HG03196 (cell line): Measurements from ENCODE around the gene IRS1.

ENCODE experiments used
- ATAC-seq: cut with Tn5 transposase; IDR thresholded peaks from one replicate; pipeline ENCODE4 v1.9.1; 2021; ENCODE audit not compliant: unreplicated experiment

IRS1 gene

GRCh38 chr2:226791487-226792081, 8.0 kb downstream of the IRS1 start:
- peak; percentile 99 for ATAC-seq

GRCh38 chr2:226791056-226791486, 8.5 kb downstream of the IRS1 start:
- peak; percentile 55 for ATAC-seq

GRCh38 chr2:226790431-226790830, 9.2 kb downstream of the IRS1 start:
- no peak for ATAC-seq

GRCh38 chr2:226790011-226790410, 9.6 kb downstream of the IRS1 start:
- ATAC-seq, result no peak

GRCh38 chr2:226788881-226789490, 10.6 kb downstream of the IRS1 start:
- ATAC-seq, result no peak

GRCh38 chr2:226788064-226788463, 11.6 kb downstream of the IRS1 start:
- ATAC-seq, result no peak

GRCh38 chr2:226783885-226784284, 15.7 kb downstream of the IRS1 start:
- no peak for ATAC-seq

- no peak for ATAC-seq
Observed at GRCh38 chr2:226782092-226782713, 17.4 kb downstream of the IRS1 start.

- no peak for ATAC-seq
Observed at GRCh38 chr2:226780431-226780830, 19.2 kb downstream of the IRS1 start.

- no peak for ATAC-seq
Observed at GRCh38 chr2:226777611-226778010, 22.0 kb downstream of the IRS1 start.

- ATAC-seq, result no peak
Observed at GRCh38 chr2:226776104-226776503, 23.5 kb downstream of the IRS1 start.

- no peak for ATAC-seq
Observed at GRCh38 chr2:226775032-226775509, 24.5 kb downstream of the IRS1 start.

GRCh38 chr2:226773291-226773690, 26.3 kb downstream of the IRS1 start:
- ATAC-seq, result peak; percentile 24

GRCh38 chr2:226772389-226773179, 27.0 kb downstream of the IRS1 start:
- peak; percentile 99 for ATAC-seq

GRCh38 chr2:226771067-226771466, 28.6 kb downstream of the IRS1 start:
- ATAC-seq, result no peak

- ATAC-seq, result no peak
Observed at GRCh38 chr2:226767056-226767813, 32.4 kb downstream of the IRS1 start.

GRCh38 chr2:226766352-226767055, 33.1 kb downstream of the IRS1 start:
- no peak for ATAC-seq

GRCh38 chr2:226763320-226763719, 36.3 kb downstream of the IRS1 start:
- no peak for ATAC-seq

GRCh38 chr2:226761195-226761583, 38.4 kb downstream of the IRS1 start:
- no peak for ATAC-seq
